ENCODE measurements around the gene RNASEH1.

RNASEH1 gene, protein sequence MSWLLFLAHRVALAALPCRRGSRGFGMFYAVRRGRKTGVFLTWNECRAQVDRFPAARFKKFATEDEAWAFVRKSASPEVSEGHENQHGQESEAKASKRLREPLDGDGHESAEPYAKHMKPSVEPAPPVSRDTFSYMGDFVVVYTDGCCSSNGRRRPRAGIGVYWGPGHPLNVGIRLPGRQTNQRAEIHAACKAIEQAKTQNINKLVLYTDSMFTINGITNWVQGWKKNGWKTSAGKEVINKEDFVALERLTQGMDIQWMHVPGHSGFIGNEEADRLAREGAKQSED

DNA sequence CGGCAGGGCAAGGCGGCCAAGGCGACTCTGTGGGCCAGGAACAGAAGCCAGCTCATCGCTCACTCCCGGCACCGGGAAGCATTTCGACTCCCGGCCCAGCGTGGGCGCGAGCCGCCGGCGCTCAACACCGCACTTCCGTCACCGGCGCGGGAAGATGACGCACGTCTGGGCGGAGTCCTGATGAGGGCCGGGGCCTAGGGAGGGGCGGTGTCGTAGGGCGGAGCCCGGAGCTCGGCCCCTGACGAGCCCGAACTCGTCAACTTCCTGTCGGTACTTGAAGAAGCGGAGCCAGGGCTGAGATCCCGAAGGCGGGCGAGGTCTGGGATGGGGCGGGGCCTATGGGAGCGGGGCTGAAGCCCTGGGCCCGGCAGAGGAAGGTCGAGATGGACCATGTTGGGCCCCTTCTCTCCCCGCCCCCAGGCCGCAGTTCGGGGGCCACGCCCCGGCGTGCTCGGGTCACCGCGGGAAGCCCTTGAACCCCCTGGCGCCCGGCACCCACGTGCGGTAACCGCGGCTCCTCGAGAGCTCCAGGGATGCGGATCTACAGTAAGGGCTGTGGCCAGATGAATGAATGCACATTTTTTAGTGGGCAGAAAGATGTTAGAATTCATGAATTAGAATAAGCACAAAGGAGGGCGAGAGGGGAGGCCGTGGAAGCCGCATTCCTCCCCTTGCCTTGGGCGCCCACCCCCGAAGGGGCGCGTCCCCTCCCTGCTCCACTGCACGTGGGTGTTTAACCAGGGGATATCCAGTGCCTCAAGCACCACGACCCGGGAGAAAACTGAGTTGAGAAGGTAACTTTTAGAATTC is at the start of gene RNASEH1:
RNASEH1 (minus strand) TSS at position 129 of the 810 bp plus-strand sequence; CDS start at position 56, 73 bp downstream.
- Histone ChIP-seq H3K36me3 (ENCODE audit: control insufficient read depth, insufficient read depth, low read length) (peaks cover 14% of the 10 kb centered on the region), H3K27me3 (ENCODE audit: control insufficient read depth, insufficient read depth, low read length) (no peaks in the 10 kb centered on the region), H3K27ac (ENCODE audit: low read length) (no peak within 1 kb of the TSS), H3K4me3 (ENCODE audit: low read length) (peak within 1 kb of the TSS; percentile 89), H3K9me3 (ENCODE audit: control insufficient read depth, insufficient read depth, low read length) (no peaks in the 10 kb centered on the region), H3K4me1 (ENCODE audit: control insufficient read depth, insufficient read depth, low read length) (peaks cover 1% of the 10 kb centered on the region; the same call in 1 of the 2 replicates)
- WGBS (ENCODE audit: insufficient coverage, insufficient read length), result no CpG with 5 or more reads among the region's 67 CpGs
- peak; percentile 98 for DNase-seq (ENCODE audit: low read depth, low spot score)

DNA sequence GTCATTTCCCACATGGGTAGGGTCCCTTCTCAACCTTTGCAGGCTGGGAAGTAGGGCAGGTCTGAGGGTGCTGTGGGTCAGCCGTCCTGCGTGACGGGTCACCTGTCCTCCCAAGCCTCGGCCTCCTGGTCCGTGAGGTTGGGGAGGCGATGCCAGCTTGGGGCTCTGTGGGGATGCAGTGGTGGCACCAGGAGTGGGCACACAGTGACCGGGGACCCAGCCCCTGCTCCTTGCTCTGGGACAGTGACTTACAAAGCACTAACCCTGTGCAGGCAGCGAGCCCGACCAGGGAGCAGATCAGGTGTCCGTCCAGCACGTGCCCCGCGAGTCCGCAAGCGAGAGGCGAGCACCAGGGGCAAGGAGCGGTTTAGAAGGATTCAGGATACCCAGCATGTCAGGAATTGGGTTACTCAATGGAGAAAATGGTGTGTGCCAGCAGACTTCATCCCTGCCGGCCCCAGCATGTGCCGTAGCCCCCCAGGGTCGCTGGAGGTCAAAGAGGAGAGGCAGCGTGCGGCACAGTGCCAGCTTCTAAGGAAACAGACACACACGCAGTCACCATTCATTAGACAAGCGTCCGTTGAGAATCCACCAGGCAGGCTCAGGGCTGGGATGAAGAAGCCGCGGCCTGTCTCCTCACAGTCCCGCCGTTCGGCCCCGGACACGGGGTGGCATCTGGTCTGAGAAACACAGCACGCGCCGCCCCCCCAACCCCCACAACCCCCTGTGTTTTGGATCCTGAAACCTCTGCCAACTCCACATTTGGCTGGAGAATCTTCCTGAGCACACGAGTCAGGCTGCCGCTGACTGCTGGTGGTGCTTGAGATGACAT is 48.5 kb upstream of the RNASEH1 start:
- H3K9me3 ChIP-seq (ENCODE audit: control insufficient read depth, insufficient read depth, low read length), result no peaks in the 10 kb centered on the region
- H3K27me3 ChIP-seq (ENCODE audit: control insufficient read depth, insufficient read depth, low read length), result no peaks in the 10 kb centered on the region
- H3K27ac ChIP-seq (ENCODE audit: low read length), result no peak overlapping the region
- no peak overlapping the region for H3K4me3 ChIP-seq (ENCODE audit: low read length)
- H3K36me3 ChIP-seq (ENCODE audit: control insufficient read depth, insufficient read depth, low read length), result no peaks in the 10 kb centered on the region
- WGBS (ENCODE audit: insufficient coverage, insufficient read length), result no CpG with 5 or more reads among the region's 37 CpGs
- DNase-seq (ENCODE audit: low read depth, low spot score), result no peak
- H3K4me1 ChIP-seq (ENCODE audit: control insufficient read depth, insufficient read depth, low read length), result no peaks in the 10 kb centered on the region

DNA sequence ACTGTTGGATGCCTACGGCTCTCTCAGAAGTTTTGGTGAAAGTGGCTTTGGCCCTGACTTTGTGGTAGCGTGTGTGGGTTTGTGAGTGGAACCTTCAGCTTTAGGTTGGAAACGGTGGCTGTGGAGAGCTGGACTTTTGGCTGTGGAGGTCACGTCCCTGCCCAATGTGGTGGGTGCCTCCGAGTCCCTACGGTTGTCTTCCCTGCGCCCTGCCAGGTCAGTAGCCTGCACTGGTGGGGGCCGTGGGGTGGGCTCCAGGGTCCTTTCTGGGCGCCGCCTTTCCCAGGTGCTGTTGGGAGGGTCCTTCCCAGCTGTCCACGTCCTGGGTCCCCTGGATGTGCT is 47.9 kb upstream of the RNASEH1 start:
- no peak overlapping the region for H3K27ac ChIP-seq (ENCODE audit: low read length)
- H3K4me1 ChIP-seq (ENCODE audit: control insufficient read depth, insufficient read depth, low read length), result no peaks in the 10 kb centered on the region
- no peaks in the 10 kb centered on the region for H3K36me3 ChIP-seq (ENCODE audit: control insufficient read depth, insufficient read depth, low read length)
- no peaks in the 10 kb centered on the region for H3K9me3 ChIP-seq (ENCODE audit: control insufficient read depth, insufficient read depth, low read length)
- WGBS (ENCODE audit: insufficient coverage, insufficient read length), result no CpG with 5 or more reads among the region's 11 CpGs
- no peak for DNase-seq (ENCODE audit: low read depth, low spot score)
- H3K4me3 ChIP-seq (ENCODE audit: low read length), result no peak overlapping the region
- no peaks in the 10 kb centered on the region for H3K27me3 ChIP-seq (ENCODE audit: control insufficient read depth, insufficient read depth, low read length)

- Histone ChIP-seq H3K4me3 (ENCODE audit: low read length) (no peak overlapping the region), H3K27ac (ENCODE audit: low read length) (no peak overlapping the region), H3K4me1 (ENCODE audit: control insufficient read depth, insufficient read depth, low read length) (no peaks in the 10 kb centered on the region), H3K27me3 (ENCODE audit: control insufficient read depth, insufficient read depth, low read length) (no peaks in the 10 kb centered on the region), H3K9me3 (ENCODE audit: control insufficient read depth, insufficient read depth, low read length) (no peaks in the 10 kb centered on the region), H3K36me3 (ENCODE audit: control insufficient read depth, insufficient read depth, low read length) (no peaks in the 10 kb centered on the region)
- no CpG with 5 or more reads among the region's 44 CpGs for WGBS (ENCODE audit: insufficient coverage, insufficient read length)
- no peak for DNase-seq (ENCODE audit: low read depth, low spot score)
Measured at GRCh38 chr2:3604991-3605961, 47.1 kb upstream of the RNASEH1 start.

GRCh38 chr2:3604207-3604877 is 46.2 kb upstream of the RNASEH1 start:
- no peaks in the 10 kb centered on the region for H3K9me3 ChIP-seq (ENCODE audit: control insufficient read depth, insufficient read depth, low read length)
- no peaks in the 10 kb centered on the region for H3K27me3 ChIP-seq (ENCODE audit: control insufficient read depth, insufficient read depth, low read length)
- no peak overlapping the region for H3K27ac ChIP-seq (ENCODE audit: low read length)
- H3K4me3 ChIP-seq (ENCODE audit: low read length), result no peak overlapping the region
- no CpG with 5 or more reads among the region's 16 CpGs for WGBS (ENCODE audit: insufficient coverage, insufficient read length)
- no peaks in the 10 kb centered on the region for H3K4me1 ChIP-seq (ENCODE audit: control insufficient read depth, insufficient read depth, low read length)
- DNase-seq (ENCODE audit: low read depth, low spot score), result no peak
- H3K36me3 ChIP-seq (ENCODE audit: control insufficient read depth, insufficient read depth, low read length), result no peaks in the 10 kb centered on the region

GRCh38 chr2:3603536-3604206 is 45.5 kb upstream of the RNASEH1 start:
- H3K4me3 ChIP-seq (ENCODE audit: low read length), result no peak overlapping the region
- no peak for DNase-seq (ENCODE audit: low read depth, low spot score)
- H3K27me3 ChIP-seq (ENCODE audit: control insufficient read depth, insufficient read depth, low read length), result no peaks in the 10 kb centered on the region
- H3K27ac ChIP-seq (ENCODE audit: low read length), result no peak overlapping the region
- H3K36me3 ChIP-seq (ENCODE audit: control insufficient read depth, insufficient read depth, low read length), result no peaks in the 10 kb centered on the region
- no peaks in the 10 kb centered on the region for H3K4me1 ChIP-seq (ENCODE audit: control insufficient read depth, insufficient read depth, low read length)
- WGBS (ENCODE audit: insufficient coverage, insufficient read length), result no CpG with 5 or more reads among the region's 19 CpGs
- no peaks in the 10 kb centered on the region for H3K9me3 ChIP-seq (ENCODE audit: control insufficient read depth, insufficient read depth, low read length)

GRCh38 chr2:3602553-3603339 is 44.6 kb upstream of the RNASEH1 start:
- Histone ChIP-seq H3K4me1 (ENCODE audit: control insufficient read depth, insufficient read depth, low read length) (no peaks in the 10 kb centered on the region), H3K9me3 (ENCODE audit: control insufficient read depth, insufficient read depth, low read length) (no peaks in the 10 kb centered on the region), H3K36me3 (ENCODE audit: control insufficient read depth, insufficient read depth, low read length) (no peaks in the 10 kb centered on the region), H3K27me3 (ENCODE audit: control insufficient read depth, insufficient read depth, low read length) (no peaks in the 10 kb centered on the region), H3K27ac (ENCODE audit: low read length) (no peak overlapping the region), H3K4me3 (ENCODE audit: low read length) (no peak overlapping the region)
- whole genome bisulfite sequencing (ENCODE audit: insufficient coverage, insufficient read length), result no CpG with 5 or more reads among the region's 25 CpGs
- DNase-seq (ENCODE audit: low read depth, low spot score), result no peak

DNA sequence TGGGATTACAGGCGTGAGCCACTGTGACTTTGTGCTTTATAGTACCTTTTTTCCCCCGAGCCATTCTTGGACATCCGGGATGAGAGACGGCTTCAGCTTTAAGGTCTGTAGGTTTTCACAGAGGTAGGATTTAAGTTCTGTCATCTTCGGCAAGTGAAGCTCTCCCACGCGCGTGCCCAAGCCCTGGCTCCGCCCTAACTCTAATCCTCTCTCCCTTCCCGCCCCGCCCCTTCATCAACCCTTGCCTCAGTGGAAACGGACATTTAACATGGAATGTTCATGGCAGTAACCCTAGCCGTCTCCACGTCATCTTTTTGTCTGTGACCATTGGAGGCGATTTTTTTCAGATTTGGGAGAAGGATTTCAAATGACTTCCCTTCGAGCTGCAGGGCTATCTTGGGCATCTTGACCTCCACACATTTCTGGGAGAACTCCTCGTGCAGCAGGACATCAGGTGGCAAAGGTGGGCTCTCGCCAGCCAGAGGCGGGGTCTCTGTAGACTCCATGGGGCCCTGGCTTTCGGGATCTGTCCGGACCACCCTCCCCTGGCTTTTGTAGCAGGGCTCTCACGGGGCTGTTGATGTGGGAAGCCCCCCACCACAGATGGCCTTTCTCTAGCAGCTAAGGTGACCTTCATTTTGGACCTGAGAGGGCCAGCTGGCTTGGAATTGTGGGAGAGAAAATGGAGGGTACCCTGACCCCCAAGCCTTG is 43.6 kb upstream of the RNASEH1 start:
- no peak overlapping the region for H3K27ac ChIP-seq (ENCODE audit: low read length)
- H3K4me3 ChIP-seq (ENCODE audit: low read length), result no peak overlapping the region
- H3K9me3 ChIP-seq (ENCODE audit: control insufficient read depth, insufficient read depth, low read length), result no peaks in the 10 kb centered on the region
- no peaks in the 10 kb centered on the region for H3K4me1 ChIP-seq (ENCODE audit: control insufficient read depth, insufficient read depth, low read length)
- no peak for DNase-seq (ENCODE audit: low read depth, low spot score)
- no peaks in the 10 kb centered on the region for H3K36me3 ChIP-seq (ENCODE audit: control insufficient read depth, insufficient read depth, low read length)
- WGBS (ENCODE audit: insufficient coverage, insufficient read length), result no CpG with 5 or more reads among the region's 22 CpGs
- H3K27me3 ChIP-seq (ENCODE audit: control insufficient read depth, insufficient read depth, low read length), result no peaks in the 10 kb centered on the region

Measured in iPS DF 6.9 (cell line).